ENCODE measurements around the gene AMIGO2.

- TF ChIP-seq POLR2A (IDR thresholded peaks at IDR 0.05): no peak
- no peak for TF ChIP-seq CTCF (IDR thresholded peaks at IDR 0.05)
Observed at GRCh38 chr12:47084172-47084571, 4.4 kb upstream of the AMIGO2 start.
